ENCODE results near the gene SYTL2.
"Not testable (repeated sequence)": the region's sequence is repeated elsewhere in the genome, so short reads cannot be mapped to it uniquely, and the experiment has no call there.

Gene SYTL2

DNA sequence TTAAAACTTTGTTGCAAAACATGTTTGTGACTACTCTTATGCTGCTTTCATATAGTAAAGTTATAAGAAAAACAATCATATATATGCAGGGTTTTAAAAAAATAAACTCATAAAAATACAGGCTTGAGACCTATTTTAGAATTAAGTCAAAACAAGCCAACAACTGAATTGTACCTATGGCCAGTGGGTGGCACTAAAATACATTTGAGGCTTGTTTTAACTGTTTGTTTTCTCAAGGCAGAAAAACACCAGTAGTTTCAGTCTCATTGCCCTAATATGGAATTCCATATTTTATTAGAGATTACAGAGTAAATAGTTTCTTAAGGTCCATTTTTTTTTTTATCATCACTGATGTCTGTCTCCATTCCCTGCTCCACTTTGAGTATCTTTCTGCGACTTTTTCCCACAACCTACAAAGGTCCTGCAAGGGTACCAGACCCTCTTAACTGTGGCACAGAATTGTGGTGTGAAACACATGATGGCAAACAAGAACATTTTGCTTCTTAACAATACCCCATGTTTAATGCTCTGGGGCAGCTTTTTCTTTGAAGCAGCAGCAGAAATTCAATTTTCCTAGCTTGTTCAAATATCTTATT is 116.5 kb downstream of the SYTL2 start:
- H3K4me3 ChIP-seq (ENCODE audit: low read length), result no peak overlapping the region
- H3K27me3 ChIP-seq (ENCODE audit: insufficient read depth, low read length), result no peaks in the 10 kb centered on the region
- H3K36me3 ChIP-seq (ENCODE audit: insufficient read depth, low read depth, low read length), result no peaks in the 10 kb centered on the region
- H3K9me3 ChIP-seq (ENCODE audit: insufficient read depth, low read depth, low read length), result no peaks in the 10 kb centered on the region
- H3K4me1 ChIP-seq (ENCODE audit: insufficient read depth, low read length), result no peaks in the 10 kb centered on the region
- no peak overlapping the region for H3K27ac ChIP-seq (ENCODE audit: low read length)
- no peak overlapping the region for H3K9ac ChIP-seq (ENCODE audit: low read depth, low read length)

- H3K4me3 ChIP-seq (ENCODE audit: low read length), result no peak within 1 kb of the TSS
- H3K9ac ChIP-seq (ENCODE audit: low read depth, low read length), result no peak within 1 kb of the TSS
- peaks cover 1% of the 10 kb centered on the region; the same call in 1 of the 2 replicates for H3K4me1 ChIP-seq (ENCODE audit: insufficient read depth, low read length)
- no peaks in the 10 kb centered on the region for H3K9me3 ChIP-seq (ENCODE audit: insufficient read depth, low read depth, low read length)
- no peak within 1 kb of the TSS for H3K27ac ChIP-seq (ENCODE audit: low read length)
- H3K36me3 ChIP-seq (ENCODE audit: insufficient read depth, low read depth, low read length), result no peaks in the 10 kb centered on the region
- H3K27me3 ChIP-seq (ENCODE audit: insufficient read depth, low read length), result no peaks in the 10 kb centered on the region
These were observed 125.0 kb downstream of the SYTL2 start, which contains the start of gene CCDC89 for GRCh38 chr11:85685820-85686459. TSS of gene CCDC89 (minus strand) at chr11:85686195. CDS start at chr11:85686130, 65 bp downstream.

DNA sequence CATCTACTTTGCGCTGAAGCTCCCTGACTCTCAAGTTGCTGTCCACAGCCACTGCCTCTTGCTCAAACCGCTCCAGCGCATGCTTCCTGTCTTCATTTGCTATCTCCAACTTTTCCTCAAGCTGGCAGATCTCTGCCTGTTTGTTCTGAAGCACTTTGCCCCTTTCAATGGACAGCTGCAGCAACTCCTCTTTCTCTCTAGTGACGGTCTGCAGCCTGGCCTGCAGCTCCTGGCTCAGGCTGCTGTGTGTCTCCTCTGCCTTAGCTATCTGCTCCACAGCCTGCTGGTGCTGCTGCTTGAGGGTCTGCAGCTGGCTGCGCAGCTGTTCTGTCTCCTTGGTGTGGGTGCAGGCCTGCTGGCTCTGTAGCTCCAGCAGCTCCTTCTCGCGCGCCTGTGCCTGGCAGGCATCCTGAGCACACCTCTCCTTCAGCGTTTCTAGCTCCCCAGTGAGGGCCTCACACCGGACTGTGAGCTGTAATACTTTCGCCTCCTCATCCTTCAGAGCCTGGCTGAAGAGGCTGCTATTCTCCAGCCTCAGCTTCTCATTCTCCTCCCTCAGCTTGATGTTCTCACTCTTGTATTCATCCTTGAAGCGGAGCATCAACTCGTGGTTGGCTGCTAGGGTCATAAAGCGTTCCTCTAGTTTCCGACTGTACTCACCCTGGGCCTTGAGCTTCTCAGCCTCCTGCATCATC is 125.7 kb downstream of the SYTL2 start:
- Histone ChIP-seq H3K27ac (ENCODE audit: low read length) (no peak overlapping the region), H3K27me3 (ENCODE audit: insufficient read depth, low read length) (no peaks in the 10 kb centered on the region), H3K4me3 (ENCODE audit: low read length) (no peak overlapping the region), H3K36me3 (ENCODE audit: insufficient read depth, low read depth, low read length) (no peaks in the 10 kb centered on the region), H3K4me1 (ENCODE audit: insufficient read depth, low read length) (peaks cover 5% of the 10 kb centered on the region; the same call in 1 of the 2 replicates), H3K9me3 (ENCODE audit: insufficient read depth, low read depth, low read length) (no peaks in the 10 kb centered on the region), H3K9ac (ENCODE audit: low read depth, low read length) (no peak overlapping the region)

- Histone ChIP-seq H3K9me3 (ENCODE audit: insufficient read depth, low read depth, low read length) (no peaks in the 10 kb centered on the region), H3K4me1 (ENCODE audit: insufficient read depth, low read length) (peaks cover 13% of the 10 kb centered on the region; the same call in 1 of the 2 replicates), H3K27ac (ENCODE audit: low read length) (no peak overlapping the region), H3K9ac (ENCODE audit: low read depth, low read length) (no peak overlapping the region), H3K27me3 (ENCODE audit: insufficient read depth, low read length) (no peaks in the 10 kb centered on the region), H3K36me3 (ENCODE audit: insufficient read depth, low read depth, low read length) (no peaks in the 10 kb centered on the region), H3K4me3 (ENCODE audit: low read length) (no peak overlapping the region)
These were observed 128.3 kb downstream of the SYTL2 start for GRCh38 chr11:85682330-85683305.

DNA sequence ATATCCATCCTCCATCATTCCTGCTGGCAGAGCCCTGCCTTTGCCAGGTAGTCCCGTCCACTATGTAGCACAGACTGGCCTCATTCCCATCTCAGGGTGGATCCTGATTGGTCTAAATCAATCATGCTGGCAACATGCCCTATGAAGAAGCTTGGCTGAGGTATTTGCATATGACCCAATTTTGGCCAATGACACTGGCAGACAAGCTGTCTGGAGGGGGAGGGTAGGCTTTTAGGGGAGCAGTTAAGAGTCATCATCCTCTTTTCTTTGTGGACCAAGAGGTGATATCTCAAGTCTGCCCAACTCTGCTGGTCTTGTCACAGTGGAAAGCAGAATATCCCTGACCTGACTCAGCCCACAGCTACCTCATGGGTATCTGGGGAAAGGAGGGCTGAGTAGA is 130.0 kb downstream of the SYTL2 start:
- Histone ChIP-seq H3K4me3 (ENCODE audit: low read length) (no peak overlapping the region), H3K27me3 (ENCODE audit: insufficient read depth, low read length) (no peaks in the 10 kb centered on the region), H3K27ac (ENCODE audit: low read length) (no peak overlapping the region), H3K9me3 (ENCODE audit: insufficient read depth, low read depth, low read length) (no peaks in the 10 kb centered on the region), H3K9ac (ENCODE audit: low read depth, low read length) (no peak overlapping the region), H3K4me1 (ENCODE audit: insufficient read depth, low read length) (peaks cover 16% of the 10 kb centered on the region; the same call in 1 of the 2 replicates), H3K36me3 (ENCODE audit: insufficient read depth, low read depth, low read length) (no peaks in the 10 kb centered on the region)

GRCh38 chr11:85679576-85679975 is 131.4 kb downstream of the SYTL2 start:
- H3K9ac ChIP-seq (ENCODE audit: low read depth, low read length), result no peak overlapping the region
- no peaks in the 10 kb centered on the region for H3K36me3 ChIP-seq (ENCODE audit: insufficient read depth, low read depth, low read length)
- H3K9me3 ChIP-seq (ENCODE audit: insufficient read depth, low read depth, low read length), result no peaks in the 10 kb centered on the region
- H3K27ac ChIP-seq (ENCODE audit: low read length), result no peak overlapping the region
- peaks cover 16% of the 10 kb centered on the region; the same call in 1 of the 2 replicates for H3K4me1 ChIP-seq (ENCODE audit: insufficient read depth, low read length)
- 0 out of 2 replicates have a peak, but pooled peaks cover under 1% of the 10 kb centered on the region for H3K27me3 ChIP-seq (ENCODE audit: insufficient read depth, low read length)
- H3K4me3 ChIP-seq (ENCODE audit: low read length), result no peak overlapping the region

- Histone ChIP-seq H3K9ac (ENCODE audit: low read depth, low read length) (no peak overlapping the region), H3K27ac (ENCODE audit: low read length) (no peak overlapping the region), H3K4me3 (ENCODE audit: low read length) (no peak overlapping the region), H3K27me3 (ENCODE audit: insufficient read depth, low read length) (peaks cover 19% of the 10 kb centered on the region; the same call in 1 of the 2 replicates), H3K4me1 (ENCODE audit: insufficient read depth, low read length) (peaks cover 4% of the 10 kb centered on the region; the same call in 1 of the 2 replicates), H3K9me3 (ENCODE audit: insufficient read depth, low read depth, low read length) (no peaks in the 10 kb centered on the region), H3K36me3 (ENCODE audit: insufficient read depth, low read depth, low read length) (no peaks in the 10 kb centered on the region)
These were observed 137.5 kb downstream of the SYTL2 start for GRCh38 chr11:85673393-85673792.

GRCh38 chr11:85672105-85672902 is 138.6 kb downstream of the SYTL2 start:
- no peak overlapping the region for H3K4me3 ChIP-seq (ENCODE audit: low read length)
- no peak overlapping the region for H3K9ac ChIP-seq (ENCODE audit: low read depth, low read length)
- peaks cover 19% of the 10 kb centered on the region; the same call in 1 of the 2 replicates for H3K27me3 ChIP-seq (ENCODE audit: insufficient read depth, low read length)
- no peaks in the 10 kb centered on the region; the same call in 1 of the 2 replicates for H3K4me1 ChIP-seq (ENCODE audit: insufficient read depth, low read length)
- no peak overlapping the region for H3K27ac ChIP-seq (ENCODE audit: low read length)
- H3K36me3 ChIP-seq (ENCODE audit: insufficient read depth, low read depth, low read length), result no peaks in the 10 kb centered on the region
- no peaks in the 10 kb centered on the region for H3K9me3 ChIP-seq (ENCODE audit: insufficient read depth, low read depth, low read length)

DNA sequence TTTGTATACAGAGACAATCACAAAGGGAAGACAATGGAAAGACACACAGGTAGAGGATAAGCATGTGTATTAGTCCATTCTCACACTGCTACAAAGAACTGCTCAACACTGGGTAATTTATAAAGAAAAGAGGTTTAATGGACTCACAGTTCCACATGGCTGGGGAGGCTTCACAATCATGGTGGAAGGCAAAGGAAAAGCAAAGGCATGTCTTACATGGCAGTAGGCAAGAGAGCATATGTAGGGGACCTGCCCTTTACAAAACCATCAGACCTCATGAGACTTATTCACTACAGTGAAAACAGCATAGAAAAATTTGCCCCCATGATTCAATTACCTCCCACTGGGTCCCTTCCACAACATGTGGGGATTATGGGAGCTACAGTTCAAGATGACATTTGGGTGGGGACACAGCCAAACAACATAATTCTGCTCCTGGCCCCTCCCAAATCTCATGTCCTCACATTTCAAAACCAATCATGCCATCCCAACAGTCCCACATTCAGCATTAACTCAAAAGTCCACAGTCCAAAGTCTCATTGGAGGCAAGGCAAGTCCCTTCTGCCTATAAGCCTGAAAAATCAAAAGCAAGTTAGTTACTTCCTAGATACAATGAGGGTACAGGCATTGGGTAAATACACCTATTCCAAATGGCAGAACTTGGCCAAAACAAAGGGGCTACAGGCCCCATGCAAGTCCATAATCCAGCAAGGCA is 139.8 kb downstream of the SYTL2 start:
- H3K27me3 ChIP-seq (ENCODE audit: insufficient read depth, low read length), result peaks cover 19% of the 10 kb centered on the region; the same call in 1 of the 2 replicates
- not testable (repeated sequence) for H3K27ac ChIP-seq (ENCODE audit: low read length); H3K4me1 ChIP-seq (ENCODE audit: insufficient read depth, low read length); H3K9ac ChIP-seq (ENCODE audit: low read depth, low read length); H3K9me3 ChIP-seq (ENCODE audit: insufficient read depth, low read depth, low read length); H3K36me3 ChIP-seq (ENCODE audit: insufficient read depth, low read depth, low read length); H3K4me3 ChIP-seq (ENCODE audit: low read length)

DNA sequence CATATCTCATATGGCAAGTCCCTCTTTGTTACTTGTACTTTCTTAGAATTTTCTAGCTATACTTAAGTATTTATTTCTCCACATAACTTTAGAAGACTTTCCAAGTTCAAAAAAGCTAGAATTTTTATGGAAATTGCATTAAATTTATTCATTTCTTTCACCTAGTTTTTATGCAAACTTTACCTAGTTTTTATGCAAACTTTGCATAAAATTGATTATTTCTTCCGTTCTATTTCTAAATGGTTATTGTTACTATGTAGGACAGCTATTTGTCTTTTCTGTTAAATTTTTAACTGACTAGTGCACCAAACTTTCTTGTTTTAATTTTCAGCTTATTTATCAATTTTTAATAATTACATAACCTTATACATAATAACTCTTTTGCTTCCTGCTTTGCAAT is 142.8 kb downstream of the SYTL2 start:
- Histone ChIP-seq H3K4me3 (ENCODE audit: low read length) (no peak overlapping the region), H3K27ac (ENCODE audit: low read length) (no peak overlapping the region), H3K36me3 (ENCODE audit: insufficient read depth, low read depth, low read length) (peaks cover 2% of the 10 kb centered on the region; the same call in 1 of the 2 replicates), H3K27me3 (ENCODE audit: insufficient read depth, low read length) (peaks cover 9% of the 10 kb centered on the region; the same call in 1 of the 2 replicates), H3K4me1 (ENCODE audit: insufficient read depth, low read length) (peaks cover 5% of the 10 kb centered on the region; the same call in 1 of the 2 replicates), H3K9ac (ENCODE audit: low read depth, low read length) (no peak overlapping the region), H3K9me3 (ENCODE audit: insufficient read depth, low read depth, low read length) (no peaks in the 10 kb centered on the region)
